A549 (cell line): Measurements from ENCODE around the gene MYRIP. TPM values are rescaled to one million over a fixed set of nuclear protein-coding genes. Genes with fewer than 3 reads are reported as not detected.

ENCODE experiments used
- ATAC-seq, 2 experiments: fragments of 200-7000 bp in 1 of 2; fragments of >200 bp in 1 of 2; cut with Nextera tagmentation in 1 of 2; cut with Tn5 transposase in 1 of 2; 3 replicates each; pipeline versions ENCODE4 v1.8.0 to v1.9.1; 2018 to 2020; ENCODE audit warnings: mild to moderate bottlenecking in 1 of 2, moderate library complexity in 1 of 2
- CTCF ChIA-PET: fragments of 300-600 bp; sonication (Branson Sonifier 250); formaldehyde crosslinking; extraction: SDS; loops from one replicate; lab custom pipeline; 2021; ENCODE audit warnings: antibody characterized with exemption, inconsistent platforms; lab: Yijun Ruan, JAX
- POLR2A ChIA-PET: fragments of 350-600 bp; formaldehyde crosslinking; extraction: SDS; loops from one replicate; lab custom pipeline; 2021; ENCODE audit warnings: antibody characterized with exemption, inconsistent platforms; lab: Yijun Ruan, JAX
- DNase-seq, 2 experiments: peaks; one replicate each; pipeline versions ENCODE4 v3.0.0 to v3.0.0-alpha.2; 2011 to 2016; ENCODE audit warnings: low read depth in 1 of 2, low spot score in 1 of 2
- FAIRE-seq: peaks from 2 replicates; lab custom pipeline; 2011; peaks lifted over from hg19 to GRCh38; lab: Jason Lieb, UNC
- H3K27ac ChIP-seq, 2 experiments: fragments of >200 bp; sonication (Bioruptor Twin); formaldehyde crosslinking; 3 replicates each; pipeline ENCODE4 v1.5.1; 2016 to 2017
- H3K4me1 ChIP-seq: fragments of >200 bp; sonication (Bioruptor Twin); formaldehyde crosslinking; 3 replicates; pipeline ENCODE4 v1.6.1; 2016
- H3K4me2 ChIP-seq: fragments of >200 bp; sonication (Bioruptor Twin); formaldehyde crosslinking; 3 replicates; pipeline ENCODE4 v1.6.1; 2016
- H3K4me3 ChIP-seq: fragments of >200 bp; sonication (Bioruptor Twin); formaldehyde crosslinking; 3 replicates; pipeline ENCODE4 v1.5.1; 2016
- H3K9me3 ChIP-seq: fragments of >200 bp; sonication (Bioruptor Twin); formaldehyde crosslinking; 3 replicates; pipeline ENCODE4 v1.6.1; 2016
- CBX8 ChIP-seq: fragments of 200-600 bp; sonication (generic); IDR thresholded peaks from 2 replicates; pipeline ENCODE4 v1.6.1; 2016
- CEBPB ChIP-seq, 2 experiments: fragments of >200 bp in 1 of 2; sonication (Bioruptor Twin) in 1 of 2; formaldehyde crosslinking in 1 of 2; IDR thresholded peaks; 2 replicates each; pipeline ENCODE4 v1.6.1; 2012 to 2016
- EHMT2 ChIP-seq: fragments of 200-600 bp; sonication (generic); IDR thresholded peaks from 2 replicates; pipeline ENCODE4 v1.6.1; 2016; ENCODE audit warnings: antibody characterized with exemption, low read depth, mild to moderate bottlenecking, moderate library complexity
- EP300 ChIP-seq, 2 experiments: fragments of >200 bp; sonication (Bioruptor Twin); formaldehyde crosslinking; IDR thresholded peaks; 2 replicates in 1 of 2; 3 replicates in 1 of 2; pipeline ENCODE4 v1.6.1; 2016 to 2017
- FOSL2 ChIP-seq, 2 experiments: fragments of 450-650 bp in 1 of 2; fragments of >200 bp in 1 of 2; sonication (Bioruptor Twin) in 1 of 2; formaldehyde crosslinking; IDR thresholded peaks; 2 replicates each; pipeline versions ENCODE4 v1.5.0 to v1.6.1; 2016 to 2020; ENCODE audit warnings: mild to moderate bottlenecking in 1 of 2, moderate library complexity in 1 of 2
- GATA3 ChIP-seq: IDR thresholded peaks from 2 replicates; pipeline ENCODE4 v1.6.1; 2012; ENCODE audit warnings: borderline replicate concordance
- HDAC2 ChIP-seq: fragments of 200-600 bp; sonication (generic); IDR thresholded peaks from 2 replicates; pipeline ENCODE4 v1.6.1; 2016
- HES2 ChIP-seq: fragments of >200 bp; sonication (Bioruptor Twin); formaldehyde crosslinking; IDR thresholded peaks from 2 replicates; pipeline ENCODE4 v1.6.1; 2016
- HOXB13 ChIP-seq: fragments of 250-450 bp; sonication (Bioruptor Pico); IDR thresholded peaks from 2 replicates; pipeline ENCODE4 v1.5.0; 2020; ENCODE audit warnings: low read depth, mild to moderate bottlenecking, moderate library complexity
- JUNB ChIP-seq: fragments of >200 bp; sonication (Bioruptor Twin); formaldehyde crosslinking; IDR thresholded peaks from 2 replicates; pipeline ENCODE4 v1.6.1; 2016
- KDM1A ChIP-seq: fragments of 200-600 bp; sonication (generic); IDR thresholded peaks from 2 replicates; pipeline ENCODE4 v1.6.1; 2016; ENCODE audit warnings: low read depth, mild to moderate bottlenecking
- KDM5A ChIP-seq: fragments of 200-600 bp; sonication (generic); IDR thresholded peaks from 2 replicates; pipeline ENCODE4 v1.6.1; 2016; ENCODE audit warnings: antibody characterized with exemption, mild to moderate bottlenecking
- MAZ ChIP-seq: fragments of 150-350 bp; IDR thresholded peaks from 2 replicates; pipeline ENCODE4 v1.6.1; 2014; ENCODE audit warnings: antibody characterized with exemption, low read depth, low read length, borderline replicate concordance
- MYC ChIP-seq: IDR thresholded peaks from 2 replicates; pipeline ENCODE4 v1.6.1; 2012; ENCODE audit warnings: mild to moderate bottlenecking, inconsistent platforms, low read length, improper control_type of control experiment, borderline replicate concordance
- NPAS2 ChIP-seq: fragments of 250-450 bp; sonication (Bioruptor Pico); IDR thresholded peaks from 2 replicates; pipeline ENCODE4 v1.8.0; 2022; ENCODE audit warnings: mild to moderate bottlenecking, moderate library complexity, borderline replicate concordance
- PBX3 ChIP-seq: IDR thresholded peaks from 2 replicates; pipeline ENCODE4 v1.6.1; 2012
- PHF8 ChIP-seq: fragments of 200-600 bp; sonication (generic); IDR thresholded peaks from 2 replicates; pipeline ENCODE4 v1.6.1; 2016; ENCODE audit warnings: low read depth, mild to moderate bottlenecking, antibody characterized with exemption, moderate library complexity, borderline replicate concordance
- RFX5 ChIP-seq: fragments of 450-650 bp; IDR thresholded peaks from 2 replicates; pipeline ENCODE4 v1.7.1; 2014; ENCODE audit warnings: antibody characterized with exemption, mild to moderate bottlenecking, moderate library complexity
- RNF2 ChIP-seq: fragments of 200-600 bp; sonication (generic); IDR thresholded peaks from 2 replicates; pipeline ENCODE4 v1.6.1; 2016; ENCODE audit warnings: low read depth, mild to moderate bottlenecking, antibody characterized with exemption, moderate library complexity, borderline replicate concordance
- SMC3 ChIP-seq: fragments of >200 bp; sonication (Bioruptor Twin); formaldehyde crosslinking; IDR thresholded peaks from 3 replicates; pipeline ENCODE4 v1.6.1; 2018; ENCODE audit warnings: inconsistent platforms
- SREBF2 ChIP-seq: fragments of 450-650 bp; IDR thresholded peaks from 2 replicates; pipeline ENCODE4 v1.6.1; 2014; ENCODE audit warnings: mild to moderate bottlenecking, moderate library complexity
- TP53 ChIP-seq: fragments of 250-450 bp; sonication (Bioruptor Pico); IDR thresholded peaks from 2 replicates; pipeline ENCODE4 v1.5.0; 2021; ENCODE audit warnings: mild to moderate bottlenecking, moderate library complexity
- USF2 ChIP-seq: fragments of 450-650 bp; IDR thresholded peaks from 2 replicates; pipeline ENCODE4 v1.6.1; 2014; ENCODE audit warnings: antibody characterized with exemption
- ZC3H11A ChIP-seq: fragments of 450-650 bp; IDR thresholded peaks from 2 replicates; pipeline ENCODE4 v1.6.1; 2014; ENCODE audit warnings: antibody characterized with exemption, mild to moderate bottlenecking
- ZNF302 ChIP-seq: fragments of 250-450 bp; sonication (Bioruptor Pico); IDR thresholded peaks from 2 replicates; pipeline ENCODE4 v1.9.0; 2021; ENCODE audit warnings: inconsistent platforms, mild to moderate bottlenecking, moderate library complexity
- ZSCAN20 ChIP-seq: fragments of 250-450 bp; sonication (Bioruptor Pico); IDR thresholded peaks from 2 replicates; pipeline ENCODE4 v1.8.0; 2022; ENCODE audit warnings: mild to moderate bottlenecking, moderate library complexity
- WGBS: methylation state at CpG from one replicate; pipeline ENCODE4 v1.1.6; 2017; ENCODE audit errors: missing lambda C conversion rate; 5-methylcytosine and 5-hydroxymethylcytosine counted together
- polyA plus RNA-seq, 4 experiments: library from polyadenylated mRNA; depleted of rRNA in 3 of 4; stranded (reverse); fragments of >200 nt; fragmentation: RNase III in 1 of 4; extraction: RNeasy Plus Mini Kit Qiagen cat#74134 plus additional on column Dnase treatment in 1 of 4; gene quantifications; 2 replicates in 3 of 4; 3 replicates in 1 of 4; pipeline ENCODE4 v1.2.3, GENCODE V29; 2011 to 2017
- TF ChIP-seq, protein P1 (sequence below): IDR thresholded peaks from 2 replicates; pipeline ENCODE4 v1.6.1; 2012; ENCODE audit warnings: low read depth, borderline replicate concordance
- TF ChIP-seq, protein P2 (sequence below): IDR thresholded peaks from 2 replicates; pipeline ENCODE4 v1.6.1; 2012
- TF ChIP-seq, protein P3 (sequence below): fragments of 250-450 bp; sonication (Bioruptor Pico); IDR thresholded peaks from 2 replicates; pipeline ENCODE4 v1.5.0; 2020; ENCODE audit warnings: low read depth, mild to moderate bottlenecking, moderate library complexity

MYRIP gene
- polyA plus RNA-seq, 2 of the 4 experiments (the other 2 are of a cell fraction) = not detected

- ATAC-seq (no peak), FAIRE-seq (no peak), DNase-seq (no peak)
- CTCF ChIA-PET = no interaction called here
- H3K4me1 ChIP-seq = no peaks in the 10 kb centered on the region
- no peaks in the 10 kb centered on the region for H3K9me3 ChIP-seq
- no peak overlapping the region for H3K4me2 ChIP-seq
- H3K4me3 ChIP-seq = no peak overlapping the region
- no peak for TF ChIP-seq KDM5A
- WGBS = 10% methylated on average over 1 of the region's 1 CpG
- no peak overlapping the region for H3K27ac ChIP-seq
- POLR2A ChIA-PET = no interaction called here
Observed at GRCh38 chr3:39917065-39917773, 107.8 kb downstream of the MYRIP start.

DNA sequence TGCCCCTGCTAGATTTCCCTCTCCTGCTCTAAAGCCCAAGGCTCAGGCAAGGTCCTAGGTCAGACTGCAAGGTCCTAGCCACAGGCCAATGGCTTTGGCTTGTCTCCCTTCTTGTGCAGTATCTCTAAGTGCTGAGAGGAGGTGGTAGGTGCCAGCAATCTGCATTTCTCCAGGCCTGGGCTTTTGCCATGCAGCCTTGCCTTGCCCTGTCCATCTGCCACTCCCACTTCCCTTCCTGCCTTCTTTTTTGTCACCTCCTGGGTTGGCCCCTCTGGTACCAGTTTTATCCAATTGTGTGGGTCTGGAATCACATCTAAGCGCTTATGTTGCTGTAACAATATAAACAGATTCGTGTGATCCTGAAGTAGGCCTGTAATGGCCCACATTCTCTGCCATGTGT lies 109.9 kb downstream of the MYRIP start:
- H3K4me1 ChIP-seq = no peaks in the 10 kb centered on the region
- CTCF ChIA-PET = interaction anchor here (0.6 to 0.7 kb wide), 2 partner anchors 30 to 36 kb away, joined by 3 read pairs; no protein-coding TSS in a partner anchor
- no peak overlapping the region for H3K27ac ChIP-seq
- POLR2A ChIA-PET = no interaction called here
- no peaks in the 10 kb centered on the region for H3K9me3 ChIP-seq
- no peak for ATAC-seq
- 46% methylated on average over 2 of the region's 2 CpGs for WGBS
- TF ChIP-seq PHF8 (no peak), CEBPB (IDR thresholded peaks at IDR 0.05) (no peak), HDAC2 (no peak), ZC3H11A (no peak), RFX5 (no peak), EP300 (IDR thresholded peaks at IDR 0.05) (no peak), MAZ (no peak), HOXB13 (CRISPR knock-in tag) (no peak), KDM1A (no peak), HES2 (no peak), RNF2 (no peak), SREBF2 (no peak), CBX8 (no peak), NPAS2 (CRISPR knock-in tag) (no peak), FOSL2 (IDR thresholded peaks at IDR 0.05) (no peak), FOSL2 (CRISPR knock-in tag; IDR thresholded peaks at IDR 0.05) (no peak), TP53 (CRISPR knock-in tag) (no peak)
- TF ChIP-seq, protein P1, sequence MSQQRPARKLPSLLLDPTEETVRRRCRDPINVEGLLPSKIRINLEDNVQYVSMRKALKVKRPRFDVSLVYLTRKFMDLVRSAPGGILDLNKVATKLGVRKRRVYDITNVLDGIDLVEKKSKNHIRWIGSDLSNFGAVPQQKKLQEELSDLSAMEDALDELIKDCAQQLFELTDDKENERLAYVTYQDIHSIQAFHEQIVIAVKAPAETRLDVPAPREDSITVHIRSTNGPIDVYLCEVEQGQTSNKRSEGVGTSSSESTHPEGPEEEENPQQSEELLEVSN = no peak
- TF ChIP-seq, protein P2, sequence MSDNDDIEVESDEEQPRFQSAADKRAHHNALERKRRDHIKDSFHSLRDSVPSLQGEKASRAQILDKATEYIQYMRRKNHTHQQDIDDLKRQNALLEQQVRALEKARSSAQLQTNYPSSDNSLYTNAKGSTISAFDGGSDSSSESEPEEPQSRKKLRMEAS = no peak
- TF ChIP-seq, all 56 proteins: peak for 0
- DNase-seq = no peak
- FAIRE-seq = no peak
- Histone ChIP-seq H3K4me2 (no peak overlapping the region), H3K4me3 (no peak overlapping the region)

DNA sequence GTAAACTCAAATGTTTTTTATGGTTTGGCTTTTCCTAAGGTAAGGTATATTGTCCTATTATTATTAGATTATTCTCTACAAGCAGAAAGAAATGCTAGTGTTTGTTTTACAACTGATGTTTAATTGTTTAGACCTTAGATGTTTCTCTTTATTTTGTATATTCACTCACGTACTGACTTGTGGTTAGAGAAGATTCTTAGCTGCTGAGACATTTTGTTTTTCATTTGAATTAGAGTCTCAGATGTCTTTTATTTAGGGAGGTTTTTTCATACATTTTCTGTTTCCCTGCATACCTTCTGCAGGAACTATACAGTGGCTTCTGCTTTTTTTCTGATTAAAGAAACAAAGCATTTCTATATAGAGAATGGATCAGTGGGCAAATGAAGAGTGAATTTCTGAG lies 110.9 kb downstream of the MYRIP start:
- Histone ChIP-seq H3K27ac (no peak overlapping the region), H3K4me3 (no peak overlapping the region), H3K4me2 (no peak overlapping the region), H3K9me3 (no peaks in the 10 kb centered on the region), H3K4me1 (no peaks in the 10 kb centered on the region)
- WGBS = 38% methylated on average over 1 of the region's 1 CpG
- ATAC-seq (no peak), FAIRE-seq (no peak), DNase-seq (no peak)
- ChIA-PET POLR2A (no interaction called here), CTCF (interaction anchor here (0.6 to 0.7 kb wide), 2 partner anchors 29 to 82 kb away, joined by 3 read pairs; no protein-coding TSS in a partner anchor)
- TF ChIP-seq SREBF2 (no peak), HES2 (no peak), PBX3 (no peak), EHMT2 (no peak), ZC3H11A (no peak), SMC3 (no peak), ZSCAN20 (CRISPR knock-in tag) (no peak), GATA3 (no peak), MAZ (no peak), NPAS2 (CRISPR knock-in tag) (no peak), MYC (no peak), USF2 (no peak), ZNF302 (CRISPR knock-in tag) (no peak), JUNB (no peak)
- TF ChIP-seq, protein P3, sequence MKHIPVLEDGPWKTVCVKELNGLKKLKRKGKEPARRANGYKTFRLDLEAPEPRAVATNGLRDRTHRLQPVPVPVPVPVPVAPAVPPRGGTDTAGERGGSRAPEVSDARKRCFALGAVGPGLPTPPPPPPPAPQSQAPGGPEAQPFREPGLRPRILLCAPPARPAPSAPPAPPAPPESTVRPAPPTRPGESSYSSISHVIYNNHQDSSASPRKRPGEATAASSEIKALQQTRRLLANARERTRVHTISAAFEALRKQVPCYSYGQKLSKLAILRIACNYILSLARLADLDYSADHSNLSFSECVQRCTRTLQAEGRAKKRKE (CRISPR knock-in tag) = no peak
- TF ChIP-seq, protein P1 = no peak
- TF ChIP-seq, protein P2 = no peak
